Measurements from ENCODE around the gene KCNAB3. TPM values are rescaled to one million over a fixed set of nuclear protein-coding genes. Genes with fewer than 3 reads are reported as not detected.

The KCNAB3 gene
- total RNA-seq, 1 donor from 2014 or later = 0.06 TPM

DNA sequence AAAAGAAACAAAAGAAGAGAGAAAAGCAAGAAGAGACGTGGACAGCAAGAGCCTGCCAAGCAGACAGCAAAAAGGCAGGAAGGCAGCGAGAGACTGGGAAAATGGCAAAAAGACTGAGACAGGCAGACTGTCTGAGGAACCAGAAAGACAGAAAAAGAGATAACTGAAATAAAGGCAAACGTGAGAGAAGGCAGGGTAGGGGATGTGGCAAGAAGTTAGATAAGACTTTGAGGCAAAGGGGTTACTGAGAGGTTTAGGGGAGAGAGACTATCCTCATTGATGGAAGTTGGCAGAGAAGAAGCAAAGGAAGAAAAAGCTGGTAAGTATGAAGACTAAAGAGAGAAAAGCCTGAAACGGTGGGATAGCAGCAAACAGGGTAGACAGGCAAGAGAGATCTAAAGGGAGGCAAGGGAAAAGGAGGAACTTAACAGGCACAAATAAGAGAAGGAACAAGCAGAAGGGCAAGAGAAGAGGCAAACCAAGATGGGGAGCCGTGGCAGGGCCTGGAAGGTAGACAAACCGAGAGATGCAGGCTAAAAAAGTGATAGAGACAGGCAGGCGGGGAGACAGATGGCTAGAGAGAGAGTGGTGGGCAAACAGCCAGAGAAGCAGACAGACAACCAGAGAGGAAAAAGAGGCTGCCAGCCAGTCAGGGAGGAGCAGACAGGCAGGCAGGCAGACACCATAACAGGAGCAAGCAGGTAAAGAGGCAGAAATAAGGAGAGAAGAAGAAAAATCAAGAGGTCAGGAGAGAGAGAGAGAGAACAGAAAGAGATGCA is 48.2 kb downstream of the KCNAB3 start:
- TF ChIP-seq, protein P1, sequence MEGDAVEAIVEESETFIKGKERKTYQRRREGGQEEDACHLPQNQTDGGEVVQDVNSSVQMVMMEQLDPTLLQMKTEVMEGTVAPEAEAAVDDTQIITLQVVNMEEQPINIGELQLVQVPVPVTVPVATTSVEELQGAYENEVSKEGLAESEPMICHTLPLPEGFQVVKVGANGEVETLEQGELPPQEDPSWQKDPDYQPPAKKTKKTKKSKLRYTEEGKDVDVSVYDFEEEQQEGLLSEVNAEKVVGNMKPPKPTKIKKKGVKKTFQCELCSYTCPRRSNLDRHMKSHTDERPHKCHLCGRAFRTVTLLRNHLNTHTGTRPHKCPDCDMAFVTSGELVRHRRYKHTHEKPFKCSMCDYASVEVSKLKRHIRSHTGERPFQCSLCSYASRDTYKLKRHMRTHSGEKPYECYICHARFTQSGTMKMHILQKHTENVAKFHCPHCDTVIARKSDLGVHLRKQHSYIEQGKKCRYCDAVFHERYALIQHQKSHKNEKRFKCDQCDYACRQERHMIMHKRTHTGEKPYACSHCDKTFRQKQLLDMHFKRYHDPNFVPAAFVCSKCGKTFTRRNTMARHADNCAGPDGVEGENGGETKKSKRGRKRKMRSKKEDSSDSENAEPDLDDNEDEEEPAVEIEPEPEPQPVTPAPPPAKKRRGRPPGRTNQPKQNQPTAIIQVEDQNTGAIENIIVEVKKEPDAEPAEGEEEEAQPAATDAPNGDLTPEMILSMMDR (conservative IDR thresholded peaks at IDR 0.05; ENCODE audit: low read depth, low read length) = no peak
- DNase-seq (ENCODE audit: low read depth) = no peak
- H3K4me3 ChIP-seq (ENCODE audit: low read depth, low read length) = no peak overlapping the region

DNA sequence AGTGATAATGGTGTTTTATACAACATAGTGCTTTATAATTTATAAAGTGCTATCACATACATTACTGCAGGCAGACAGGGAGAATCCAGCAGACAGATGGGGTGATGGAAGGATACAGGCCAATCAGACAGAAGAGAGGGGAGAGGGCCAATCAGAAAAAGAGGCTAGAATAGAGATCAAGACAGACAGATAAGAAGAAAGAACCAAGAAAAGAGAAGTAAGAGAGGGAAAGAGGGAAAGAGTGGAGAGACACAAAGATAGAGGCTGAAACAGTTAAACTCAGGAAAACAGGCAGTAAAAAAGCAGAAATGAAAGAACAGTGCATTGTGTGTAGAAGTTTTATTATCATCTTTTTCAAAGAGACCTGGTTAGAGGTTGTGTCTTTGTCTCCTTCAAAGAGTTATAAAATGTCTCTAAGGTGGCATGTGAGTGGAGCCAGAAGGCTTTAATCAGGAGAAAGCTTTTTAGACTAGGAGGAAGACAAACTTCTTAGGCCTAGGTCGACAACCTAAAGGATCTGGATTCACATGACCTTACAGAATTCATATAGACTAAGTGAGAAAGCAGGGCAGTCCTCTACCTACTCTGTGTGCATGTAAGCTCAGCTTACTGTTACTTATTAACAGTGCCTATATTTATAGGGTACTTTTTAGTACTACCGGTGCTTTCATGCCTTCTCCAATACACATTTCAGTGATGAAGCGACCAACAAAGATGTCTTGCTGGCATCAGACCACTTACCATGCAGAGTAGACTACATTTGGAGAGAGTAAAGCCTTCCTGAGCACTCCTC is 49.4 kb downstream of the KCNAB3 start:
- no peak for DNase-seq (ENCODE audit: low read depth)
- TF ChIP-seq, protein P1 (conservative IDR thresholded peaks at IDR 0.05; ENCODE audit: low read depth, low read length) = no peak
- no peak overlapping the region for H3K4me3 ChIP-seq (ENCODE audit: low read depth, low read length)

DNA sequence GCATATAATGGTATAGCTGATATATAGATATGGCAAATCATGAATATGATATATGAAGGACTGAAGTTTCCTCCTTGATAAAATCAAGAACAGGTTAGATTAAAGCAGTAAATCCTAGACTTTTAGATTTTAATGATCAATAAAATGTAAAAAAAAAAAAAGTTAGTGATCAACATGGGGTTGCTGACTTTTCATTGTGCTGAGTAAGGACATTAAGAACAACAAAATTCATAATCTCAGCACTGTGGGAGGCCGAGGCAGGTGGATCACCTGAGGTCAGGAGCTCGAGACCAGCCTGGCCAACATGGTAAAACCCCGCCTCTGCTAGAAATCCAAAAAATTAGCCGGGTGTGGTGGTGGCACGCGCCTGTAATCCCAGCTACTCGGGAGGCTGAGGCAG is 51.4 kb downstream of the KCNAB3 start:
- no peak overlapping the region for H3K4me3 ChIP-seq (ENCODE audit: low read depth, low read length)
- TF ChIP-seq, protein P1 (conservative IDR thresholded peaks at IDR 0.05; ENCODE audit: low read depth, low read length) = no peak
- no peak for DNase-seq (ENCODE audit: low read depth)

DNA sequence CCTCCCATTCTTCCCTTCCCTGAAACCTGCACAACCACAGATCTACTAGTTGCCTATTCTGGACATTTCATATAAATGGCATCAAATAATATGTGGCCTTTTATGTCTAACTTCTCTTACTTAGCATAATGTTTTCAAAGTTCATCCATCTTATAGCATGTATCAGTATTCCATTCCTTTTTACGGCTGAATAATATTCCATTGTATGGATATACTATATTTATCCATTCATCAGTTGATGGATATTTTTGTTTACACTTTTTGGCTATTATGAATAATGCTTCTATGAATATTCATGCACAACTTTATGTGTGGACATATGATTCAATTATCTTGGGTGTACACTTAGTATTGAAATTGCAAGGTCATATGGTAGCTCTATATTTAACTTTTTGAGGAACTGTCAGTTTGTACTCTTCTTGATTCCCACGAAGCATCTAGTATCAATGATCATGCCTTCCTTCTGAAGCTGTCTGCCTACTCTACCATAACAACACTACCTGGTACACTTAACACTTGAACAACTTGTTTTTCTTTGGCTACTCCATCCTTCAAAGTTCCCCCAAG is 53.8 kb downstream of the KCNAB3 start:
- no peak overlapping the region for H3K4me3 ChIP-seq (ENCODE audit: low read depth, low read length)
- no peak for DNase-seq (ENCODE audit: low read depth)
- TF ChIP-seq, protein P1 (conservative IDR thresholded peaks at IDR 0.05; ENCODE audit: low read depth, low read length) = no peak

DNA sequence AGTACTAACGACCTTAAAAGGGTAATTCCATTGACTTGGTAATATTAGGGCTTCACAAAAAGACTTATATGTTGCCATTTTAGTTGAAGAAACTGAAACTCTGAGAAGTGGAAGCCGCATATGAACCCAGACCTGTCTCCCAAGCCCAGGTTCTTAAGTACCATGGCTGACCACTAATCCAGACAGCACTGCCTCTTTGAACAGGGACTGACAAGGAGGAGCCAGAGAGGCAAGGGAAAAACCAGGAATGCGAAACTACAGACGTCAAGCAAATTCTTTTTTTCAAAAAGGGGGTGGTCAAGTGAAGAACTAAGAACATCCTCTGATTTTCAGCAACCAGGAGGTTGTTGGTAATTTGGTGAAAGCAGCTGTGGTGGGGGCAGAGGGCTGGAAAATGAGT is 56.6 kb downstream of the KCNAB3 start:
- no peak overlapping the region for H3K4me3 ChIP-seq (ENCODE audit: low read depth, low read length)
- TF ChIP-seq, protein P1 (conservative IDR thresholded peaks at IDR 0.05; ENCODE audit: low read depth, low read length) = no peak
- no peak for DNase-seq (ENCODE audit: low read depth)

Other genes starting within 250 kb of the KCNAB3 start
- 49.4 and 89.4 TPM in 2 replicates for gene TP53, start 242.4 kb downstream of the KCNAB3 start, total RNA-seq
- gene WRAP53, start 241.4 kb downstream of the KCNAB3 start, total RNA-seq = 14.9 and 41.6 TPM in 2 replicates
- gene EFNB3, start 224.7 kb downstream of the KCNAB3 start, total RNA-seq = 0.94 and 1.7 TPM in 2 replicates
- not detected in 2 replicates for gene DNAH2, start 212.1 kb downstream of the KCNAB3 start, total RNA-seq
- gene KDM6B, start 95.6 kb downstream of the KCNAB3 start, total RNA-seq = 1.9 and 2.7 TPM in 2 replicates
- 7.3 and 19.8 TPM in 2 replicates for gene TMEM88, start 74.8 kb downstream of the KCNAB3 start, total RNA-seq
- 108 and 146 TPM in 2 replicates for gene NAA38, start 72.3 kb downstream of the KCNAB3 start, total RNA-seq
- 5.1 and 5.9 TPM in 2 replicates for gene CYB5D1, start 71.9 kb downstream of the KCNAB3 start, total RNA-seq
- gene CHD3, start 41.1 kb downstream of the KCNAB3 start, total RNA-seq = 30.3 and 40.7 TPM in 2 replicates
- gene RNF227, start 13.6 kb downstream of the KCNAB3 start, total RNA-seq = 0.35 and 0.65 TPM in 2 replicates
- 76.1 and 95.3 TPM in 2 replicates for gene TRAPPC1, start 2.1 kb upstream of the KCNAB3 start, total RNA-seq
- gene CNTROB, start 2.4 kb upstream of the KCNAB3 start, total RNA-seq = 26.8 and 44.9 TPM in 2 replicates
- gene GUCY2D, start 72.8 kb upstream of the KCNAB3 start, total RNA-seq = not detected in 2 replicates
- 0.07 and 1.3 TPM in 2 replicates for gene ALOX15B, start 109.2 kb upstream of the KCNAB3 start, total RNA-seq
- gene ALOX12B, start 157.9 kb upstream of the KCNAB3 start, total RNA-seq = 0.35 TPM in 1 of 2 replicates, not detected in the other
- gene ALOXE3, start 188.7 kb upstream of the KCNAB3 start, total RNA-seq = 0.36 TPM in 1 of 2 replicates, not detected in the other
- 0.35 TPM in 1 of 2 replicates, not detected in the other for gene HES7, start 194.2 kb upstream of the KCNAB3 start, total RNA-seq
- gene PER1, start 222.5 kb upstream of the KCNAB3 start, total RNA-seq = 13.1 and 17.1 TPM in 2 replicates
- 2.1 and 7.0 TPM in 2 replicates for gene VAMP2, start 233.1 kb upstream of the KCNAB3 start, total RNA-seq
- gene TMEM107, start 246.5 kb upstream of the KCNAB3 start, total RNA-seq = 16.9 and 24.3 TPM in 2 replicates